Endothelial cell of umbilical vein (primary cell): ENCODE data around the gene BIN1. TPM values are rescaled to one million over a fixed set of nuclear protein-coding genes. Genes with fewer than 3 reads are reported as not detected.

ENCODE experiments used
- BruUV-seq: library from RNA; stranded (reverse); fragments of 400-500 nt; replicated peaks from 2 replicates; lab custom pipeline; 2021; lab: Mats Ljungman, UMichigan
- CTCF ChIA-PET: fragments of 300-600, 350-600 bp; sonication (Branson Sonifier 250); formaldehyde crosslinking; loops from one replicate; lab custom pipeline; 2021; ENCODE audit warnings: antibody characterized with exemption, inconsistent platforms; lab: Charles Lee
- POLR2A ChIA-PET: fragments of 300-600, 350-600 bp; sonication (Branson Sonifier 250); formaldehyde crosslinking; loops from one replicate; lab custom pipeline; 2021; ENCODE audit warnings: antibody characterized with exemption, inconsistent platforms; lab: Charles Lee
- DNase-seq: peaks from one replicate; pipeline ENCODE4 v3.0.0-alpha.2; 2011; ENCODE audit warnings: low read depth, low spot score
- FAIRE-seq: peaks from 2 replicates; lab custom pipeline; 2011; peaks lifted over from hg19 to GRCh38; lab: Jason Lieb, UNC
- H2AFZ ChIP-seq: 2 replicates; pipeline ENCODE4 v1.6.0; 2012; ENCODE audit warnings: low read depth, low read length, control low read depth, inconsistent platforms
- H3K27ac ChIP-seq: 2 replicates; pipeline ENCODE4 v1.5.1; 2011; ENCODE audit warnings: low read depth, mild to moderate bottlenecking, control low read depth, low read length, moderate library complexity; ENCODE audit not compliant: insufficient read depth
- H3K27me3 ChIP-seq, 2 experiments: 2 replicates each; pipeline versions ENCODE4 v1.6.0 to v1.6.1; 2011; ENCODE audit warnings: low read length in 2 of 2, mixed read lengths in 1 of 2; ENCODE audit not compliant: control insufficient read depth in 2 of 2, insufficient read depth in 2 of 2
- H3K36me3 ChIP-seq, 2 experiments: 2 replicates in 1 of 2; 3 replicates in 1 of 2; pipeline ENCODE4 v1.5.1; 2011; ENCODE audit warnings: low read length in 2 of 2, mild to moderate bottlenecking in 1 of 2, moderate library complexity in 1 of 2; ENCODE audit not compliant: control insufficient read depth in 2 of 2, insufficient read depth in 2 of 2; ENCODE audit errors: extremely low read depth in 1 of 2
- H3K4me1 ChIP-seq: 3 replicates; pipeline ENCODE4 v1.5.1; 2011; ENCODE audit warnings: mild to moderate bottlenecking, low read length; ENCODE audit not compliant: control insufficient read depth, insufficient read depth; ENCODE audit errors: extremely low read depth
- H3K4me2 ChIP-seq: 2 replicates; pipeline ENCODE4 v1.6.1; 2011; ENCODE audit warnings: low read length, control low read depth, mixed read lengths; ENCODE audit not compliant: insufficient read depth
- H3K4me3 ChIP-seq, 3 experiments: fragments of 200-600 bp in 1 of 3; sonication (generic), shearing (Covaris generic) in 1 of 3; replicated peaks in 1 of 3; 2 replicates each; pipeline ENCODE4 v1.5.1; 2011 to 2016; ENCODE audit warnings: control low read depth in 3 of 3, low read length in 3 of 3, mild to moderate bottlenecking in 2 of 3, inconsistent platforms in 1 of 3, low read depth in 1 of 3, moderate library complexity in 1 of 3; ENCODE audit not compliant: insufficient read depth in 1 of 3
- H3K79me2 ChIP-seq: 2 replicates; pipeline ENCODE4 v1.6.0; 2012; ENCODE audit warnings: low read length, inconsistent platforms; ENCODE audit not compliant: control insufficient read depth, insufficient read depth
- H3K9ac ChIP-seq: replicated peaks from 2 replicates; pipeline ENCODE3; 2011; ENCODE audit warnings: low read length, control low read depth; ENCODE audit not compliant: insufficient read depth; ENCODE audit errors: extremely low read depth
- H3K9me1 ChIP-seq: replicated peaks from 3 replicates; pipeline ENCODE4 v1.6.0; 2011; ENCODE audit warnings: mild to moderate bottlenecking, low read length; ENCODE audit not compliant: control insufficient read depth, insufficient read depth; ENCODE audit errors: extremely low read depth
- H3K9me3 ChIP-seq: replicated peaks from 2 replicates; pipeline ENCODE4 v1.5.1; 2012; ENCODE audit warnings: low read length, inconsistent platforms; ENCODE audit not compliant: control insufficient read depth, insufficient read depth
- H4K20me1 ChIP-seq: replicated peaks from 2 replicates; pipeline ENCODE3; 2011; ENCODE audit warnings: mild to moderate bottlenecking, low read length; ENCODE audit not compliant: control insufficient read depth, insufficient read depth; ENCODE audit errors: extremely low read depth
- EZH2 ChIP-seq: IDR thresholded peaks from 2 replicates; pipeline ENCODE4 v1.6.1; 2012; ENCODE audit warnings: borderline replicate concordance, low read depth, mild to moderate bottlenecking, moderate library complexity, low read length, inconsistent platforms; ENCODE audit not compliant: severe bottlenecking
- FOS ChIP-seq: IDR thresholded peaks from 2 replicates; pipeline ENCODE4 v1.6.1; 2011; ENCODE audit warnings: mild to moderate bottlenecking, low read length, moderate library complexity, borderline replicate concordance; ENCODE audit not compliant: insufficient read depth
- GATA2 ChIP-seq: IDR thresholded peaks from 2 replicates; pipeline ENCODE4 v1.7.0; 2011; ENCODE audit warnings: low read depth, mild to moderate bottlenecking, moderate library complexity, mixed read lengths, low read length; ENCODE audit not compliant: insufficient read length, insufficient read depth
- JUN ChIP-seq: IDR thresholded peaks from 2 replicates; pipeline ENCODE4 v1.6.1; 2011; ENCODE audit warnings: borderline replicate concordance, low read depth; ENCODE audit not compliant: insufficient read length, insufficient read depth
- MYC ChIP-seq: IDR thresholded peaks from one replicate; pipeline ENCODE4 v1.6.1; 2011; ENCODE audit warnings: mild to moderate bottlenecking, low read depth, low read length
- POLR2A ChIP-seq: IDR thresholded peaks from 2 replicates; pipeline ENCODE4 v1.6.1; 2012; ENCODE audit warnings: low read depth, mild to moderate bottlenecking, control low read depth, low read length
- POLR2AphosphoS5 ChIP-seq: IDR thresholded peaks from 2 replicates; pipeline ENCODE4 v1.6.1; 2012; ENCODE audit warnings: low read depth, mild to moderate bottlenecking, control low read depth, low read length, moderate library complexity; ENCODE audit not compliant: insufficient read depth
- dilution Hi-C: fragments of 300-500 bp; cut with MboI; formaldehyde crosslinking; loops from one replicate; pipeline ENCODE4 v1.15.0; 2019; ENCODE audit warnings: low sequenced_read_pairs; ENCODE audit not compliant: extremely low pct_ligation_motif_present
- intact Hi-C: fragments of 100-400 bp; cut with micrococcal nuclease; formaldehyde crosslinking; loops from one replicate; pipeline ENCODE4 v1.10.0; 2022
- polyA plus RNA-seq, 4 experiments: library from polyadenylated mRNA; depleted of rRNA in 3 of 4; stranded (reverse) in 3 of 4; unstranded in 1 of 4; fragments of >200 nt; gene quantifications; 2 replicates each; pipeline versions ENCODE4 v1.2.1 to v1.2.3, GENCODE V29; 2011 to 2012; ENCODE audit warnings: missing spikeins in 1 of 4
- total RNA-seq: library from RNA; stranded (reverse); gene quantifications from 2 replicates; pipeline ENCODE4 v1.2.3, GENCODE V29; 2021
- TF ChIP-seq, protein P1 (sequence below), 2 donors: IDR thresholded peaks; 1 replicate in 1 of 2; 2 replicates in 1 of 2; pipeline ENCODE4 v1.5.1; 2011; ENCODE audit warnings: low read length in 2 of 2, mild to moderate bottlenecking in 2 of 2, moderate library complexity in 2 of 2, control low read depth in 1 of 2, inconsistent platforms in 1 of 2, low read depth in 1 of 2; ENCODE audit not compliant: insufficient read depth in 1 of 2; ENCODE audit errors: extremely low read depth in 1 of 2
- TF ChIP-seq, protein P2 (sequence below): IDR thresholded peaks from 2 replicates; pipeline ENCODE4 v1.6.1; 2011; ENCODE audit not compliant: insufficient read depth, insufficient read length

BIN1 gene
- total and polyA plus RNA-seq, 2 donors (not counting 3 experiments of a cell fraction or from before 2014, with no cell fraction given) = 26.3 to 36.9 TPM

DNA sequence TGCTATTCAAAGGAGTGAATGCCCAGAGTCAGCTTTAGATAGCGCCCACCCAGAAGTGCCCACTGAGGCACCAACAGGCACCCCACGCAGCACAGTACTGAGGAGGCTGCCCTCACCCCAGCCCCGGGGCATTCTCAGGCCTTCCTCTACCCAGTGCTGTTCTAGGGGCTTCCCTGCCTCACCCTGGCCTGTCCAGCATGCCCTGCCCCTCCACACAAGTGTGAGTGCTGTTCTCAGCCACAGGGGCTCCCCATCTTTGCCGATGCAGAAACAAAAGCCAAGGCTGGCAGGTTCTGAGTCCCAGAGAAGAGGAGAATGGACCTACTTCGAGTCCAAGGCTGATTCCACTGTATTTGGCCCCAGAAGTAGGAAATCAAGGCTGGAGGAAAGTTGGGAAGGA lies 15.8 kb downstream of the BIN1 start:
- H3K4me2 ChIP-seq = no peak overlapping the region
- no peaks in the 10 kb centered on the region for H3K9me3 ChIP-seq
- no peak for FAIRE-seq
- no peak overlapping the region for H3K4me3 ChIP-seq
- H4K20me1 ChIP-seq = no peaks in the 10 kb centered on the region
- TF ChIP-seq, protein P1, sequence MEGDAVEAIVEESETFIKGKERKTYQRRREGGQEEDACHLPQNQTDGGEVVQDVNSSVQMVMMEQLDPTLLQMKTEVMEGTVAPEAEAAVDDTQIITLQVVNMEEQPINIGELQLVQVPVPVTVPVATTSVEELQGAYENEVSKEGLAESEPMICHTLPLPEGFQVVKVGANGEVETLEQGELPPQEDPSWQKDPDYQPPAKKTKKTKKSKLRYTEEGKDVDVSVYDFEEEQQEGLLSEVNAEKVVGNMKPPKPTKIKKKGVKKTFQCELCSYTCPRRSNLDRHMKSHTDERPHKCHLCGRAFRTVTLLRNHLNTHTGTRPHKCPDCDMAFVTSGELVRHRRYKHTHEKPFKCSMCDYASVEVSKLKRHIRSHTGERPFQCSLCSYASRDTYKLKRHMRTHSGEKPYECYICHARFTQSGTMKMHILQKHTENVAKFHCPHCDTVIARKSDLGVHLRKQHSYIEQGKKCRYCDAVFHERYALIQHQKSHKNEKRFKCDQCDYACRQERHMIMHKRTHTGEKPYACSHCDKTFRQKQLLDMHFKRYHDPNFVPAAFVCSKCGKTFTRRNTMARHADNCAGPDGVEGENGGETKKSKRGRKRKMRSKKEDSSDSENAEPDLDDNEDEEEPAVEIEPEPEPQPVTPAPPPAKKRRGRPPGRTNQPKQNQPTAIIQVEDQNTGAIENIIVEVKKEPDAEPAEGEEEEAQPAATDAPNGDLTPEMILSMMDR (IDR thresholded peaks at IDR 0.05; ENCODE audit: extremely low read depth in 1 of 2, insufficient read depth in 1 of 2, low read depth in 1 of 2, low read length in 2 of 2) = no peak
- TF ChIP-seq POLR2A (no peak), MYC (no peak), POLR2AphosphoS5 (no peak), EZH2 (no peak), GATA2 (no peak), FOS (no peak), JUN (no peak)
- TF ChIP-seq, protein P2, sequence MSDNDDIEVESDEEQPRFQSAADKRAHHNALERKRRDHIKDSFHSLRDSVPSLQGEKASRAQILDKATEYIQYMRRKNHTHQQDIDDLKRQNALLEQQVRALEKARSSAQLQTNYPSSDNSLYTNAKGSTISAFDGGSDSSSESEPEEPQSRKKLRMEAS = no peak
- ChIA-PET CTCF (interaction anchor here (2.9 kb wide), 1 partner anchor 23 kb away, joined by 16 read pairs; no protein-coding TSS in a partner anchor), POLR2A (no interaction called here)
- no peaks in the 10 kb centered on the region for H3K27me3 ChIP-seq
- no peak for DNase-seq
- dilution Hi-C loops (no loop called here), intact Hi-C loops (no loop called here)
- H3K4me1 ChIP-seq = peaks cover 24% of the 10 kb centered on the region
- no peaks in the 10 kb centered on the region for H3K36me3 ChIP-seq
- H3K9me1 ChIP-seq = no peaks in the 10 kb centered on the region
- BruUV-seq = no TSS peak
- H3K27ac ChIP-seq = no peak overlapping the region
- H3K79me2 ChIP-seq = peaks cover under 1% of the 10 kb centered on the region
- H2AFZ ChIP-seq = no peak overlapping the region
- no peak overlapping the region for H3K9ac ChIP-seq
